Measurements from ENCODE around the gene SCRN2. TPM values are rescaled to one million over a fixed set of nuclear protein-coding genes. Genes with fewer than 3 reads are reported as not detected.
A peak's percentile ranks its signal among the peaks of the same experiment; 100 is the strongest.

Gene SCRN2
- total RNA-seq: 33.1 TPM

DNA sequence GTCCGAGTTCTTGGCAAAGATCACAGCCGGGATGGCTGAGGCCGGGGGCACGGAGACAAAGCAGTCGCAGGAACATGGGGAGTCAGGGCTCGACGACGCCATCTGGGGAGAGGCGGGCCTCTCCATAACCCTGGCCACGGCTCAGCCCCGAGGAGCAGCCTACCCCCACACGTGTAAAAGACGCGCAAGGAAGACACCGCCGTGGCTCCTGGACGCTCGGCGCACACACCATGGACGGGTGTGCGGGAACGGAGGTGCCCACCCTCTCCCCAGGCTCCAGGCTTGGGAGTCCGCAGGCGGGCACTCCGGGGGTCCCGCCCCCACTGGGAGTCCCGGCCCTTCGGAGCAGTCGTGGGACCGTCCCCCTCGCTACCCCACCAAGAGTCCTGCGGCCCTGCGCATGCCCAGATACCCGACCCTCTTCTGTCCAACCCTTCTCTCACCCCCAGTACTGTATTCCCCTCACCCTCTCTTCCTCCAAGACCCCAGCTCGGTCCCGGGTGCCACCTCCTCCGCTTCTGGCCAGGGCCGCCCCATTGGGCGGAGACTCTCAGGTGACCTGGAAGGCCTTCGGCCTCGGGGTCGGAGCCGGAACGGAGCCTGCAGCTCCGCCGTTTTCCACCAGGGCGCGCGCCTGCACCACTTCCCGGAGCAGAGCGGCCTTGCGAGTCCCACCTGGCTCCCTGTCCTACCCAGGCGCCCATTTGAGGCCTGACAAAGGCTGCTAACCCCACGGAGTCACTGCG, at the start of gene SCRN2:
TSS of gene SCRN2 (minus strand) at position 532 of the 746 bp plus-strand sequence. CDS start at position 102, 430 bp downstream.
- no peaks in the 10 kb centered on the region for H3K27me3 ChIP-seq
- intact Hi-C loops (cut with DNase I): loop anchor here (2.0 kb wide), 1 partner anchor 50 kb away; no protein-coding TSS in a partner anchor
- no peaks in the 10 kb centered on the region for H3K9me3 ChIP-seq
- peak; percentile 94 to 99 (median 99) for TF ChIP-seq CTCF (IDR thresholded peaks at IDR 0.05)
- TF ChIP-seq POLR2AphosphoS5 (IDR thresholded peaks at IDR 0.05; ENCODE audit: insufficient read depth in 1 of 2, low read depth in 1 of 2): peak; percentile 65 to 69
- TF ChIP-seq POLR2A (IDR thresholded peaks at IDR 0.05): no peak
- peaks cover 0 to 21% of the 10 kb centered on the region in 2 donors for H3K36me3 ChIP-seq
- peaks cover 29% of the 10 kb centered on the region for H3K4me1 ChIP-seq
- DNase-seq (ENCODE audit: extremely low spot score in 2 of 2): peak in 1 of 2 donors; percentile 94
- peak within 1 kb of the TSS; percentile 77 for H3K27ac ChIP-seq
- peak within 1 kb of the TSS; percentile 76 to 83 for H3K4me3 ChIP-seq

- intact Hi-C loops (cut with DNase I): loop anchor here (2.0 to 10.0 kb wide), 2 partner anchors 49 to 55 kb away; partner anchors contain the start of genes PNPO and SCRN2
- H3K9me3 ChIP-seq: no peaks in the 10 kb centered on the region
These were observed 48.9 kb upstream of the SCRN2 start for GRCh38 chr17:47889734-47890529.

GRCh38 chr17:47888293-47888692, 47.2 kb upstream of the SCRN2 start:
- intact Hi-C loops (cut with DNase I): no loop called here
- no peak overlapping the region for H3K4me3 ChIP-seq
- DNase-seq (ENCODE audit: extremely low spot score in 2 of 2): no peak

More at GRCh38 chr17:47889734-47890529, 48.9 kb upstream of the SCRN2 start:
- Histone ChIP-seq H3K27me3 (no peaks in the 10 kb centered on the region), H3K27ac (no peak overlapping the region), H3K36me3 (no peaks in the 10 kb centered on the region), H3K4me1 (peaks cover 21% of the 10 kb centered on the region), H3K4me3 (no peak overlapping the region)
- no peak for TF ChIP-seq POLR2A (IDR thresholded peaks at IDR 0.05)
- TF ChIP-seq POLR2AphosphoS5 (IDR thresholded peaks at IDR 0.05; ENCODE audit: insufficient read depth in 1 of 2, low read depth in 1 of 2): peak in 1 of 2 donors; percentile 68
- peak; percentile 92 to 98 (median 93) for TF ChIP-seq CTCF (IDR thresholded peaks at IDR 0.05)
- DNase-seq (ENCODE audit: extremely low spot score in 2 of 2): no peak

GRCh38 chr17:47884905-47885730, 44.0 kb upstream of the SCRN2 start:
- Histone ChIP-seq H3K27ac (no peak overlapping the region), H3K9me3 (no peaks in the 10 kb centered on the region), H3K27me3 (no peaks in the 10 kb centered on the region), H3K36me3 (no peaks in the 10 kb centered on the region), H3K4me3 (no peak overlapping the region), H3K4me1 (peaks cover 34% of the 10 kb centered on the region)
- DNase-seq (ENCODE audit: extremely low spot score in 2 of 2): no peak
- TF ChIP-seq CTCF (IDR thresholded peaks at IDR 0.05) (no peak), POLR2A (IDR thresholded peaks at IDR 0.05) (no peak), POLR2AphosphoS5 (IDR thresholded peaks at IDR 0.05; ENCODE audit: insufficient read depth in 1 of 2, low read depth in 1 of 2) (no peak)
- intact Hi-C loops (cut with DNase I): no loop called here

More at GRCh38 chr17:47888293-47888692, 47.2 kb upstream of the SCRN2 start:
- Histone ChIP-seq H3K9me3 (no peaks in the 10 kb centered on the region), H3K36me3 (no peaks in the 10 kb centered on the region), H3K4me1 (peaks cover 25% of the 10 kb centered on the region), H3K27ac (no peak overlapping the region), H3K27me3 (no peaks in the 10 kb centered on the region)
- no peak for TF ChIP-seq CTCF (IDR thresholded peaks at IDR 0.05)
- no peak for TF ChIP-seq POLR2AphosphoS5 (IDR thresholded peaks at IDR 0.05; ENCODE audit: insufficient read depth in 1 of 2, low read depth in 1 of 2)
- no peak for TF ChIP-seq POLR2A (IDR thresholded peaks at IDR 0.05)
